ENCODE data around the gene STKLD1. TPM values are rescaled to one million over a fixed set of nuclear protein-coding genes. Genes with fewer than 3 reads are reported as not detected.

Gene STKLD1
- polyA plus RNA-seq, 6 donors from 2014 or later, result 0.18 to 0.61 TPM; not detected in 4

- no peaks in the 10 kb centered on the region for H3K27me3 Mint-ChIP-seq
- ATAC-seq (ENCODE audit: low read depth in 2 of 2), result no peak
- no peak for DNase-seq
- no peaks in the 10 kb centered on the region for H3K36me3 Mint-ChIP-seq
- peaks cover 0 to 8% (median 7%) of the 10 kb centered on the region in 3 donors for H3K4me1 Mint-ChIP-seq
- no peaks in the 10 kb centered on the region for H3K9me3 Mint-ChIP-seq
- no peak overlapping the region for H3K4me3 Mint-ChIP-seq
- H3K27ac Mint-ChIP-seq, result peak overlapping the region in 1 of 6 donors; percentile 14
These were observed 78.9 kb downstream of the STKLD1 start for GRCh38 chr9:133454943-133455673.

Other genes with a start within 250 kb of the STKLD1 start
- gene GBGT1, start 212.5 kb upstream of the STKLD1 start, polyA plus RNA-seq (ENCODE audit: low read depth in 6 of 6), result 1 to 10 TPM in 5 of 6 donors, under 1 TPM in 1; 0.96 to 4.0 (median 2.4) TPM
- not detected for gene OBP2B, start 167.1 kb upstream of the STKLD1 start, polyA plus RNA-seq (ENCODE audit: low read depth in 6 of 6)
- under 1 TPM in 2 of 6 donors, not detected in 4; 0.93 to 0.94 TPM for gene ABO, start 101.2 kb upstream of the STKLD1 start, polyA plus RNA-seq (ENCODE audit: low read depth in 6 of 6)
- gene SURF6, start 40.2 kb upstream of the STKLD1 start, polyA plus RNA-seq (ENCODE audit: low read depth in 6 of 6), result 10 to 100 TPM in 1 of 6 donors, 1 to 10 TPM in 4, under 1 TPM in 1; 0.09 to 13.0 (median 6.8) TPM
- 10 to 100 TPM; 14.9 to 36.8 (median 20.2) TPM for gene MED22, start 28.2 kb upstream of the STKLD1 start, polyA plus RNA-seq (ENCODE audit: low read depth in 6 of 6)
- 1,000 to 10,000 TPM in 5 of 6 donors, 100 to 1,000 TPM in 1; 715 to 1,392 (median 1,075) TPM for gene RPL7A, start 28.1 kb upstream of the STKLD1 start, polyA plus RNA-seq (ENCODE audit: low read depth in 6 of 6)
- 100 to 1,000 TPM in 1 of 6 donors, 10 to 100 TPM in 5; 77.6 to 142 (median 94.1) TPM for gene SURF1, start 19.9 kb upstream of the STKLD1 start, polyA plus RNA-seq (ENCODE audit: low read depth in 6 of 6)
- 10 to 100 TPM; 21.6 to 40.5 (median 28.1) TPM for gene SURF2, start 19.8 kb upstream of the STKLD1 start, polyA plus RNA-seq (ENCODE audit: low read depth in 6 of 6)
- gene SURF4, start 306 bp upstream of the STKLD1 start, polyA plus RNA-seq (ENCODE audit: low read depth in 6 of 6), result 10 to 100 TPM; 76.2 to 99.5 (median 82.9) TPM
- 10 to 100 TPM in 5 of 6 donors, 1 to 10 TPM in 1; 4.3 to 27.7 (median 15.1) TPM for gene REXO4, start 41.6 kb downstream of the STKLD1 start, polyA plus RNA-seq (ENCODE audit: low read depth in 6 of 6)
- gene ADAMTS13, start 46.0 kb downstream of the STKLD1 start, polyA plus RNA-seq (ENCODE audit: low read depth in 6 of 6), result under 1 TPM in 2 of 6 donors, not detected in 4; 0.23 to 0.25 TPM
- gene CACFD1, start 83.6 kb downstream of the STKLD1 start, polyA plus RNA-seq (ENCODE audit: low read depth in 6 of 6), result 10 to 100 TPM; 14.7 to 23.5 (median 18.7) TPM
- 10 to 100 TPM; 25.6 to 49.3 (median 31.0) TPM for gene SLC2A6, start 102.7 kb downstream of the STKLD1 start, polyA plus RNA-seq (ENCODE audit: low read depth in 6 of 6)
- gene MYMK, start 148.6 kb downstream of the STKLD1 start, polyA plus RNA-seq (ENCODE audit: low read depth in 6 of 6), result not detected
- gene ADAMTSL2, start 158.3 kb downstream of the STKLD1 start, polyA plus RNA-seq (ENCODE audit: low read depth in 6 of 6), result not detected
- gene FAM163B, start 233.0 kb downstream of the STKLD1 start, polyA plus RNA-seq (ENCODE audit: low read depth in 6 of 6), result not detected

Measured in naive B cell (primary cell).